NT2/D1 (cell line): ENCODE data around the gene CREB3.

Source experiments
- SUZ12 ChIP-seq: IDR thresholded peaks from 2 replicates; pipeline ENCODE4 v1.6.1; 2011; ENCODE audit not compliant: insufficient read length, insufficient read depth; ENCODE audit errors: extremely low read depth
- ZNF274 ChIP-seq: IDR thresholded peaks from 2 replicates; pipeline ENCODE4 v1.6.1; 2011; ENCODE audit warnings: mild to moderate bottlenecking, low read depth, low read length

DNA sequence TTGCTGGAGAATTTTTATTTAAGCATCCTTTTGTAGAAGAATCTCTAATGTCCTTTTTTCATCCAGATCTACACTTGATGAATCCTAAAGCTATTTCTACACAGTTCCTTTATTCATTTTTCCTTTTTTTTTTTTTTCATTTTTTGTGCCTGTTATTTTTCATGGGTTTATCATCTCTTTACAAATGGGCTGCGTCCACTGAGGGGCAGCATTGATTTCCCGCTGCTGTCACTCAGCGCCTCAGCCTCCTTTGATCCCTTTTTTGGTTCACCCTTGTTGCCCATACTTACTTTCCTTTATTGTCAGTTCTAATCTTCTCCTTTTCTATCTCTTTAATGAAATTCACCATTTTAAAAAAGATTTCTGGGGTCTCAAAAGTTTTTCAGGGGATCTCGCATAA, 27.3 kb downstream of the CREB3 start:
- TF ChIP-seq ZNF274 (no peak), SUZ12 (no peak)
